OCI-LY3 (cell line): ENCODE measurements around the gene PRRG3.

Experiments
- CTCF ChIP-seq: fragments of 200-600, 300-600 bp; sonication (generic); IDR thresholded peaks from 2 replicates; pipeline ENCODE4 v1.5.1; 2014; ENCODE audit warnings: antibody characterized with exemption, low read length, low read depth
- EZH2phosphoT487 ChIP-seq: fragments of 200-600 bp; shearing (Covaris generic); IDR thresholded peaks from 2 replicates; pipeline ENCODE4 v1.6.1; 2018; ENCODE audit warnings: antibody characterized with exemption, mixed run types, low read depth

GRCh38 chrX:151746502-151746901 lies 51.2 kb downstream of the PRRG3 start:
- TF ChIP-seq CTCF (no peak), EZH2phosphoT487 (no peak)
